B cell (primary cell): ENCODE results near the gene EBLN1. TPM values are rescaled to one million over a fixed set of nuclear protein-coding genes. Genes with fewer than 3 reads are reported as not detected.

Source experiments
- ATAC-seq: fragments of 200-7000 bp; cut with Tn5 transposase; one replicate; pipeline ENCODE4 v1.10.0; 2021; ENCODE audit warnings: low read depth, mild to moderate bottlenecking, moderate number of reproducible peaks, moderate library complexity
- CTCF ChIA-PET: fragments of 350-600 bp; sonication (Branson Sonifier 250); formaldehyde crosslinking; loops from one replicate; lab custom pipeline; 2021; ENCODE audit warnings: antibody characterized with exemption, inconsistent platforms; lab: Charles Lee
- POLR2A ChIA-PET: fragments of 350-600 bp; sonication (Branson Sonifier 250); formaldehyde crosslinking; loops from one replicate; lab custom pipeline; 2021; ENCODE audit warnings: antibody characterized with exemption; lab: Charles Lee
- DNase-seq: peaks from one replicate; pipeline ENCODE4 v3.0.0; 2013
- H2AFZ ChIP-seq: 2 replicates; pipeline ENCODE4 v1.6.1; 2012; ENCODE audit warnings: mild to moderate bottlenecking, low read depth, low read length; ENCODE audit not compliant: insufficient read depth, poor library complexity, severe bottlenecking
- H3K27ac ChIP-seq, 2 donors: 1 replicate in 1 of 2; 2 replicates in 1 of 2; pipeline ENCODE4 v1.5.1; 2012 to 2013; ENCODE audit warnings: low read length in 2 of 2, mild to moderate bottlenecking in 2 of 2, moderate library complexity in 1 of 2
- H3K27me3 ChIP-seq, 4 experiments: fragments of 200-600 bp in 1 of 4; sonication (generic) in 1 of 4; replicated peaks in 1 of 4; 1 replicate in 2 of 4; 2 replicates in 2 of 4; pipeline versions ENCODE4 v1.6.1 to v1.7.0; 2013 to 2016; ENCODE audit warnings: low read length in 3 of 4, mild to moderate bottlenecking in 2 of 4, mixed read lengths in 1 of 4, moderate library complexity in 1 of 4; ENCODE audit not compliant: insufficient read depth in 4 of 4, control insufficient read depth in 3 of 4; ENCODE audit errors: control extremely low read depth in 1 of 4
- H3K36me3 ChIP-seq, 2 experiments: replicated peaks in 1 of 2; 1 replicate in 1 of 2; 2 replicates in 1 of 2; pipeline versions ENCODE4 v1.6.1 to v1.7.1; 2013; ENCODE audit warnings: low read length in 1 of 2; ENCODE audit not compliant: insufficient read depth in 2 of 2, control insufficient read depth in 1 of 2; ENCODE audit errors: control extremely low read depth in 1 of 2, extremely low read depth in 1 of 2
- H3K4me1 ChIP-seq, 2 donors: fragments of 200-600 bp in 1 of 2; sonication (generic) in 1 of 2; 1 replicate in 1 of 2; 2 replicates in 1 of 2; pipeline versions ENCODE4 v1.5.1 to v1.6.1; 2013 to 2017; ENCODE audit warnings: low read length in 2 of 2; ENCODE audit not compliant: control insufficient read depth in 2 of 2, insufficient read depth in 2 of 2
- H3K4me2 ChIP-seq: replicated peaks from 2 replicates; pipeline ENCODE3; 2012; ENCODE audit warnings: mild to moderate bottlenecking, low read depth, low read length; ENCODE audit not compliant: poor library complexity, severe bottlenecking
- H3K4me3 ChIP-seq, 5 experiments: fragments of 200-600 bp in 1 of 5; sonication (generic) in 1 of 5; 1 replicate in 3 of 5; 2 replicates in 2 of 5; pipeline versions ENCODE4 v1.5.1 to v1.7.0; 2011 to 2016; ENCODE audit warnings: low read length in 4 of 5, mild to moderate bottlenecking in 4 of 5, low read depth in 2 of 5, control low read depth in 1 of 5, moderate library complexity in 1 of 5; ENCODE audit not compliant: insufficient read depth in 1 of 5; ENCODE audit errors: control extremely low read depth in 1 of 5, extremely low read depth in 1 of 5
- H3K79me2 ChIP-seq: fragments of 200-600 bp; sonication (generic); one replicate; pipeline ENCODE4 v1.6.0; 2016; ENCODE audit warnings: low read length; ENCODE audit not compliant: control insufficient read depth, insufficient read depth
- H3K9ac ChIP-seq: fragments of 200-600 bp; sonication (generic); 2 replicates; pipeline ENCODE4 v1.6.1; 2017; ENCODE audit warnings: mild to moderate bottlenecking, low read length, moderate library complexity
- H3K9me3 ChIP-seq, 3 donors: one replicate each; pipeline versions ENCODE4 v1.6.1 to v1.7.1; 2013; ENCODE audit warnings: low read length in 2 of 3; ENCODE audit not compliant: control insufficient read depth in 2 of 3, insufficient read depth in 1 of 3; ENCODE audit errors: control extremely low read depth in 1 of 3
- H4K20me1 ChIP-seq: 2 replicates; pipeline ENCODE4 v1.6.0; 2012; ENCODE audit warnings: mild to moderate bottlenecking, low read length; ENCODE audit not compliant: insufficient read depth, control insufficient read depth, poor library complexity, severe bottlenecking
- H3K27ac Mint-ChIP-seq: one replicate; pipeline ENCODE4 v1.8.0; 2021; ENCODE audit warnings: mixed read lengths
- H3K27me3 Mint-ChIP-seq: one replicate; pipeline ENCODE4 v1.8.0; 2021; ENCODE audit warnings: mixed read lengths
- H3K4me1 Mint-ChIP-seq: one replicate; pipeline ENCODE4 v1.8.0; 2021; ENCODE audit warnings: mixed read lengths
- H3K4me3 Mint-ChIP-seq: one replicate; pipeline ENCODE4 v1.8.0; 2021; ENCODE audit warnings: mixed read lengths
- H3K9me3 Mint-ChIP-seq: one replicate; pipeline ENCODE4 v1.8.0; 2022; ENCODE audit warnings: mixed read lengths; ENCODE audit not compliant: insufficient read depth
- EZH2 ChIP-seq: IDR thresholded peaks from 2 replicates; pipeline ENCODE4 v1.6.1; 2012; ENCODE audit warnings: borderline replicate concordance, low read depth, mild to moderate bottlenecking, moderate library complexity, low read length; ENCODE audit not compliant: insufficient read depth, poor library complexity, severe bottlenecking
- WGBS: methylation state at CpG from one replicate; pipeline ENCODE4 v1.1.5; 2013; ENCODE audit warnings: missing lambda C conversion rate; ENCODE audit not compliant: insufficient coverage; 5-methylcytosine and 5-hydroxymethylcytosine counted together
- intact Hi-C: fragments of 100-400 bp; cut with micrococcal nuclease; formaldehyde crosslinking; loops from one replicate; pipeline ENCODE4 v1.10.0; 2022
- polyA minus RNA-seq: library from RNA; depleted of rRNA, polyadenylated mRNA; stranded (reverse); fragments of >200 nt; gene quantifications from 2 replicates; pipeline ENCODE4 v1.2.3, GENCODE V29; 2012
- polyA plus RNA-seq: library from polyadenylated mRNA; depleted of rRNA; stranded (reverse); fragments of >200 nt; gene quantifications from 2 replicates; pipeline ENCODE4 v1.2.3, GENCODE V29; 2012
- total RNA-seq, 2 donors: library from RNA; stranded (reverse); fragments of 120-200 nt in 1 of 2; gene quantifications; 1 replicate in 1 of 2; 2 replicates in 1 of 2; pipeline versions ENCODE4 v1.2.3 to v1.2.4, GENCODE V29; 2013 to 2022
- TF ChIP-seq, protein P1 (sequence below): fragments of 200-600 bp; IDR thresholded peaks from one replicate; pipeline ENCODE4 v1.8.0; 2022; ENCODE audit warnings: antibody characterized with exemption, mild to moderate bottlenecking

The EBLN1 gene
- total RNA-seq: not detected in 2 replicates
- total RNA-seq (2013): not detected
- polyA plus RNA-seq: not detected in 2 replicates
- not detected in 2 replicates for polyA minus RNA-seq

DNA sequence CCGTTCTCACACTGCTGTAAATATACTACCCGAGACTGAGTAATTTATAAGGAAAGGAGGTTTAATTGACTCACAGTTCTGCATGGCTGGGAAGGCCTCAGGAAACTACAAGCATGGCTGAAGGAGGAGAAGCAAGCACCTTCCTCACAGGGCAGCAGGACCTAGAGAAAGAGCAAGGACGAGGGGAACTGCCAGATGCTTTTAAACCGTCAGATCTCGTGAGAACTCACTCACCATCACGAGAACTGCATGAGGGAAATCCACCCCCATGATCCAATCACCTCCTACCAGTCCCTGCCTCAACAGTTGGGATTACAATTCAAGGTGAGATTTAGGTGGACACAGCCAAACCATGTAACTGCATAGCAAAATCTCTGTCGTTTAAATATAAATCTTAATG is at the start of gene EBLN1:
Gene EBLN1 (minus strand): TSS at position 174 of the 400 bp plus-strand sequence. CDS start 8,032 bp downstream, outside the sequence.
- Mint-ChIP-seq H3K27me3 (peaks cover 19% of the 10 kb centered on the region), H3K4me3 (no peak within 1 kb of the TSS), H3K9me3 (no peaks in the 10 kb centered on the region), H3K27ac (no peak within 1 kb of the TSS), H3K4me1 (no peaks in the 10 kb centered on the region)
- H3K27ac ChIP-seq: no peak within 1 kb of the TSS
- 90% methylated on average over 2 of the region's 7 CpGs for WGBS
- no peak within 1 kb of the TSS for H3K4me3 ChIP-seq
- no peak for DNase-seq
- H2AFZ ChIP-seq: no peak within 1 kb of the TSS
- no peak within 1 kb of the TSS for H3K4me2 ChIP-seq
- H3K36me3 ChIP-seq: no peaks in the 10 kb centered on the region
- ChIA-PET CTCF (interaction anchor here (1.0 kb wide), 1 partner anchor 224 kb away, joined by 3 read pairs; no protein-coding TSS in a partner anchor), POLR2A (no interaction called here)
- no peak for ATAC-seq
- no peaks in the 10 kb centered on the region for H3K79me2 ChIP-seq
- intact Hi-C loops: no loop called here
- H3K9ac ChIP-seq: no peak within 1 kb of the TSS
- TF ChIP-seq, protein P1, sequence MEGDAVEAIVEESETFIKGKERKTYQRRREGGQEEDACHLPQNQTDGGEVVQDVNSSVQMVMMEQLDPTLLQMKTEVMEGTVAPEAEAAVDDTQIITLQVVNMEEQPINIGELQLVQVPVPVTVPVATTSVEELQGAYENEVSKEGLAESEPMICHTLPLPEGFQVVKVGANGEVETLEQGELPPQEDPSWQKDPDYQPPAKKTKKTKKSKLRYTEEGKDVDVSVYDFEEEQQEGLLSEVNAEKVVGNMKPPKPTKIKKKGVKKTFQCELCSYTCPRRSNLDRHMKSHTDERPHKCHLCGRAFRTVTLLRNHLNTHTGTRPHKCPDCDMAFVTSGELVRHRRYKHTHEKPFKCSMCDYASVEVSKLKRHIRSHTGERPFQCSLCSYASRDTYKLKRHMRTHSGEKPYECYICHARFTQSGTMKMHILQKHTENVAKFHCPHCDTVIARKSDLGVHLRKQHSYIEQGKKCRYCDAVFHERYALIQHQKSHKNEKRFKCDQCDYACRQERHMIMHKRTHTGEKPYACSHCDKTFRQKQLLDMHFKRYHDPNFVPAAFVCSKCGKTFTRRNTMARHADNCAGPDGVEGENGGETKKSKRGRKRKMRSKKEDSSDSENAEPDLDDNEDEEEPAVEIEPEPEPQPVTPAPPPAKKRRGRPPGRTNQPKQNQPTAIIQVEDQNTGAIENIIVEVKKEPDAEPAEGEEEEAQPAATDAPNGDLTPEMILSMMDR: no peak
- TF ChIP-seq EZH2: no peak
- no peaks in the 10 kb centered on the region for H3K9me3 ChIP-seq
- H4K20me1 ChIP-seq: no peaks in the 10 kb centered on the region
- H3K27me3 ChIP-seq: no peaks in the 10 kb centered on the region
- H3K4me1 ChIP-seq: no peaks in the 10 kb centered on the region

DNA sequence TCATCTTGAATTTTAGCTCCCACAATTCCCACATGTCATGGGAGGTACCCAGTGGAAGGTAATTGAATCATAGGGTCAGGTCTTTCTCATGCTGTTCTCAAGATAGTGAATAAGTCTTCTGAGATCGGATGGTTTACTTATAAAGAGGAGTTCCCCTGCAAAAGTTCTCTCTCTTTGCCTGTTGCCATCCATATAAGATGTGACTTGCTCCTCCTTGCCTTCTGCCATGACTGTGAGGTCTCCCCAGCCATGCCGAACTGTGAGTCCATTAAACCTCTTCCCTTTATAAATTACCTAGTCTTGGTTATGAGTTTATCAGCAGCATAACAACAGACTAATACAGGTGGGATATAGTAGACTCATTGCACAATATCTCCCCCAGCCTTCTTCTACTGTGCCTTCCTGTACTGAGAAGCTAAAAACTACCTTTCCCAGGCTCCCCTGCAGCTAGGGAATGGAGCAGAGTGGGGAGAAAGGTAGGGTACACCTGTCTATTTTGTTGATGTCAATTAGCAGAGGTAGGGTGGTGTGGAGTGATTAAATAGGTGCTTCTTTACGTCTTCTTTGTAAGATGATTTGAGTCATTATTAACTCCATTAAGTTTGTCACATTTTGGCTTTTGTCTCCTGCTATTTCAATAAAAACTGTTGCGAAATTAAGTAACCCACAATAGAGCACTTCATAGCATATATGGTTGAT is 48.2 kb upstream of the EBLN1 start:
- no peak overlapping the region for H2AFZ ChIP-seq
- Mint-ChIP-seq H3K4me1 (no peaks in the 10 kb centered on the region), H3K9me3 (no peaks in the 10 kb centered on the region), H3K27me3 (peaks cover 38% of the 10 kb centered on the region), H3K27ac (no peak overlapping the region), H3K4me3 (no peak overlapping the region)
- no peak overlapping the region for H3K4me2 ChIP-seq
- ChIA-PET CTCF (no interaction called here), POLR2A (no interaction called here)
- H3K9me3 ChIP-seq: no peaks in the 10 kb centered on the region
- TF ChIP-seq, protein P1: no peak
- DNase-seq (no peak), ATAC-seq (no peak)
- no peak overlapping the region for H3K4me3 ChIP-seq
- no peak overlapping the region for H3K27ac ChIP-seq
- no peaks in the 10 kb centered on the region for H3K79me2 ChIP-seq
- H3K9ac ChIP-seq: no peak overlapping the region
- no peaks in the 10 kb centered on the region for H4K20me1 ChIP-seq
- no peaks in the 10 kb centered on the region for H3K4me1 ChIP-seq
- no CpG with 5 or more reads among the region's 4 CpGs for WGBS
- peaks cover 0 to 23% (median 10%) of the 10 kb centered on the region in 4 experiments for H3K27me3 ChIP-seq
- intact Hi-C loops: no loop called here
- H3K36me3 ChIP-seq: no peaks in the 10 kb centered on the region
